Fibroblast of the aortic adventitia (primary cell): ENCODE measurements around the gene CD19. TPM values are rescaled to one million over a fixed set of nuclear protein-coding genes. Genes with fewer than 3 reads are reported as not detected.

Source experiments
- DNase-seq: peaks from one replicate; pipeline ENCODE4 v3.0.0-alpha.2; 2010; ENCODE audit warnings: low read depth
- H3K4me3 ChIP-seq: 2 replicates; pipeline ENCODE4 v1.5.1; 2011; ENCODE audit warnings: low read depth, mild to moderate bottlenecking, control low read depth, low read length, moderate library complexity
- CTCF ChIP-seq: IDR thresholded peaks from 2 replicates; pipeline ENCODE4 v1.5.1; 2011; ENCODE audit warnings: mild to moderate bottlenecking, low read length, control low read depth, inconsistent platforms; ENCODE audit not compliant: insufficient read depth
- total RNA-seq: library from RNA; depleted of rRNA; stranded (reverse); fragments of >200 nt; gene quantifications from 2 replicates; pipeline ENCODE4 v1.2.3, GENCODE V29; 2012; ENCODE audit warnings: low replicate concordance

Gene CD19
- total RNA-seq, 1 donor: not detected

- DNase-seq: no peak
- H3K4me3 ChIP-seq: no peak overlapping the region
- no peak for TF ChIP-seq CTCF
Observed at GRCh38 chr16:28893291-28893690, 38.5 kb upstream of the CD19 start.

GRCh38 chr16:28895609-28896008 lies 36.2 kb upstream of the CD19 start:
- H3K4me3 ChIP-seq: no peak overlapping the region
- no peak for TF ChIP-seq CTCF
- no peak for DNase-seq

- TF ChIP-seq CTCF: no peak
- no peak overlapping the region for H3K4me3 ChIP-seq
- DNase-seq: no peak
Observed at GRCh38 chr16:28897826-28898225, 33.9 kb upstream of the CD19 start.

GRCh38 chr16:28898266-28898665 lies 33.5 kb upstream of the CD19 start:
- TF ChIP-seq CTCF: no peak
- DNase-seq: no peak
- no peak overlapping the region for H3K4me3 ChIP-seq

- DNase-seq: no peak
- no peak overlapping the region for H3K4me3 ChIP-seq
- TF ChIP-seq CTCF: no peak
Observed at GRCh38 chr16:28898942-28899341, 32.8 kb upstream of the CD19 start.

- no peak for TF ChIP-seq CTCF
- no peak overlapping the region for H3K4me3 ChIP-seq
- no peak for DNase-seq
Observed at GRCh38 chr16:28899882-28900590, 31.7 kb upstream of the CD19 start.

GRCh38 chr16:28900601-28901000 lies 31.2 kb upstream of the CD19 start:
- TF ChIP-seq CTCF: no peak
- DNase-seq: no peak
- H3K4me3 ChIP-seq: no peak overlapping the region
